ENCODE data around the gene RAB28.

RAB28 gene

DNA sequence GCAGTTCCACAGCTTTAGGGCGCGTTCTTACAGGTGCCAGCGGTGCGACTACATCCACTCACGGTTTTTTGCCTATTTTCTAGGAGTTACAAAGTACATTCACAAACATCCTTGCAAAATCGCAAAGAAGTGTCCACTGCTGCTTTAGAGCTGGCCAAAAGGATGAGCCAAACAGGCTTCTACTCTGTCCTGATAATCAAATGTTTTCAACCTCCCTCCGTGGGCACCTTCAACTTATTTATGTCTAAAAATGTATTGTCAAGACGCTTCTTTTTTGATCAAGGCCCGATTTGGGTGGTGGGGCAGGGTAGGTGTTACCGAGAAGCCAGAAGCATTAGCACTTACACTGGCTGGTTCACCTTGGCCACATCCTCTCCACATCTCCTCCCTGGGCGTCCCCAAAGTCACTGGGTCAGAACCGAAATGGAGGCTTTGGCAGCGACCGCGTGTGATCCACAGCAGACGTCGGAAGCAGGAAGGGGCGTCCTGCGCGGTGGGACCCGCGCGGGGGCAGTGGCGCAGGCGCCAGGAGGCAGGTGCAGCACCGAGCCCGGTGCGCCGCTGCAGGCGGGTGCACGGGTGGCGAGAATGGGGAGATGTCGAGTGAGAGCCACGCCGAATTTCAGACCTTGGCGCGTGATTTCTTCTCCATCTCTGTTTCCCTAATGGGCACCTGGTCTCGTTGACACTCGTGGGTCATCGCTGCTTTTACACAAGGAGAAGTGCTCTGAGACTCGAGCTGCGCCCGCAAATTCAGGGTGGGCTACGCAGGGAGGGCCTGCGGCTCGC, 43.2 kb upstream of the RAB28 start:
- H3K9ac ChIP-seq (ENCODE audit: low read length) = no peak overlapping the region
- H3K9me2 ChIP-seq (replicated peaks; ENCODE audit: insufficient read depth, low read length) = no peaks in the 10 kb centered on the region
- no peaks in the 10 kb centered on the region for H3K36me3 ChIP-seq (ENCODE audit: low read length)
- H3K79me2 ChIP-seq (ENCODE audit: insufficient read depth, low read length) = no peaks in the 10 kb centered on the region
- no peaks in the 10 kb centered on the region for H3K9me3 ChIP-seq (ENCODE audit: insufficient read depth, low read length)
- H2AFZ ChIP-seq (ENCODE audit: low read depth, low read length, severe bottlenecking) = no peak overlapping the region
- no peak overlapping the region for H3K4me3 ChIP-seq (ENCODE audit: insufficient read depth, low read length, poor library complexity, severe bottlenecking)
- H3K27ac ChIP-seq (ENCODE audit: low read depth, low read length) = no peak overlapping the region
- no peaks in the 10 kb centered on the region for H3K27me3 ChIP-seq (ENCODE audit: low read length)
- H3K4me2 ChIP-seq (ENCODE audit: low read depth, low read length, poor library complexity, severe bottlenecking) = no peak overlapping the region
- TF ChIP-seq, protein P1, sequence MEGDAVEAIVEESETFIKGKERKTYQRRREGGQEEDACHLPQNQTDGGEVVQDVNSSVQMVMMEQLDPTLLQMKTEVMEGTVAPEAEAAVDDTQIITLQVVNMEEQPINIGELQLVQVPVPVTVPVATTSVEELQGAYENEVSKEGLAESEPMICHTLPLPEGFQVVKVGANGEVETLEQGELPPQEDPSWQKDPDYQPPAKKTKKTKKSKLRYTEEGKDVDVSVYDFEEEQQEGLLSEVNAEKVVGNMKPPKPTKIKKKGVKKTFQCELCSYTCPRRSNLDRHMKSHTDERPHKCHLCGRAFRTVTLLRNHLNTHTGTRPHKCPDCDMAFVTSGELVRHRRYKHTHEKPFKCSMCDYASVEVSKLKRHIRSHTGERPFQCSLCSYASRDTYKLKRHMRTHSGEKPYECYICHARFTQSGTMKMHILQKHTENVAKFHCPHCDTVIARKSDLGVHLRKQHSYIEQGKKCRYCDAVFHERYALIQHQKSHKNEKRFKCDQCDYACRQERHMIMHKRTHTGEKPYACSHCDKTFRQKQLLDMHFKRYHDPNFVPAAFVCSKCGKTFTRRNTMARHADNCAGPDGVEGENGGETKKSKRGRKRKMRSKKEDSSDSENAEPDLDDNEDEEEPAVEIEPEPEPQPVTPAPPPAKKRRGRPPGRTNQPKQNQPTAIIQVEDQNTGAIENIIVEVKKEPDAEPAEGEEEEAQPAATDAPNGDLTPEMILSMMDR (IDR thresholded peaks at IDR 0.05; ENCODE audit: insufficient read depth, low read length, poor library complexity, severe bottlenecking) = no peak
- no peak for TF ChIP-seq EZH2phosphoT487 (conservative IDR thresholded peaks at IDR 0.05; ENCODE audit: low read length)
- H4K20me1 ChIP-seq (ENCODE audit: low read depth, low read length) = no peaks in the 10 kb centered on the region
- H3F3A ChIP-seq (ENCODE audit: insufficient read depth) = no peaks in the 10 kb centered on the region

DNA sequence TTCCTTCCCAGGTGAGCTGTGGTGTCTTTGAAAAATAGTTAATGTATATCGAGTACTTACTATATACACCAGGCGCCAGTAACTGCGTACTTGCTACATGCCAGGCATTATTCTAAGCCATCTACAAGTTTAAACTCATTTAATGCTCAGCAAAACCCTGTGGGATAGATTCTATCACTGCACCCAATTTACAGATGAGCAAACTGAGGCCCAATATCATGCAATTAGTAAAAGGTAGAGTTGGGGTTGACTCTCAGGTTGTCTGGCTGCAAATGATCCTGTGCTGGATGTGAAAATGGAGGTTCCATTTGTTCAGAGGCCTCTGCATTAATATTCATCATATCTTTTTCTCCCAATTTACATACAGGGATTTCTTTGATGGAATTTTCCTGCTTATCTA, 42.5 kb upstream of the RAB28 start:
- Histone ChIP-seq H3K36me3 (ENCODE audit: low read length) (no peaks in the 10 kb centered on the region), H2AFZ (ENCODE audit: low read depth, low read length, severe bottlenecking) (no peak overlapping the region), H3K9ac (ENCODE audit: low read length) (no peak overlapping the region), H3K27me3 (ENCODE audit: low read length) (no peaks in the 10 kb centered on the region), H4K20me1 (ENCODE audit: low read depth, low read length) (no peaks in the 10 kb centered on the region), H3K4me2 (ENCODE audit: low read depth, low read length, poor library complexity, severe bottlenecking) (no peak overlapping the region), H3K27ac (ENCODE audit: low read depth, low read length) (no peak overlapping the region), H3K79me2 (ENCODE audit: insufficient read depth, low read length) (no peaks in the 10 kb centered on the region), H3K9me3 (ENCODE audit: insufficient read depth, low read length) (no peaks in the 10 kb centered on the region), H3F3A (ENCODE audit: insufficient read depth) (no peaks in the 10 kb centered on the region), H3K9me2 (replicated peaks; ENCODE audit: insufficient read depth, low read length) (no peaks in the 10 kb centered on the region), H3K4me3 (ENCODE audit: insufficient read depth, low read length, poor library complexity, severe bottlenecking) (no peak overlapping the region)
- TF ChIP-seq, protein P1 (IDR thresholded peaks at IDR 0.05; ENCODE audit: insufficient read depth, low read length, poor library complexity, severe bottlenecking) = no peak
- no peak for TF ChIP-seq EZH2phosphoT487 (conservative IDR thresholded peaks at IDR 0.05; ENCODE audit: low read length)

GRCh38 chr4:13525606-13526281, 41.6 kb upstream of the RAB28 start:
- Histone ChIP-seq H3K27ac (ENCODE audit: low read depth, low read length) (no peak overlapping the region), H3K9ac (ENCODE audit: low read length) (no peak overlapping the region), H3K4me2 (ENCODE audit: low read depth, low read length, poor library complexity, severe bottlenecking) (no peak overlapping the region), H4K20me1 (ENCODE audit: low read depth, low read length) (no peaks in the 10 kb centered on the region), H3F3A (ENCODE audit: insufficient read depth) (no peaks in the 10 kb centered on the region), H3K36me3 (ENCODE audit: low read length) (no peaks in the 10 kb centered on the region), H3K27me3 (ENCODE audit: low read length) (no peaks in the 10 kb centered on the region), H3K9me2 (replicated peaks; ENCODE audit: insufficient read depth, low read length) (no peaks in the 10 kb centered on the region), H2AFZ (ENCODE audit: low read depth, low read length, severe bottlenecking) (no peak overlapping the region), H3K9me3 (ENCODE audit: insufficient read depth, low read length) (no peaks in the 10 kb centered on the region), H3K4me3 (ENCODE audit: insufficient read depth, low read length, poor library complexity, severe bottlenecking) (no peak overlapping the region), H3K79me2 (ENCODE audit: insufficient read depth, low read length) (no peaks in the 10 kb centered on the region)
- TF ChIP-seq EZH2phosphoT487 (conservative IDR thresholded peaks at IDR 0.05; ENCODE audit: low read length) = no peak
- TF ChIP-seq, protein P1 (IDR thresholded peaks at IDR 0.05; ENCODE audit: insufficient read depth, low read length, poor library complexity, severe bottlenecking) = no peak
